ENCODE data around the gene MACC1. TPM values are rescaled to one million over a fixed set of nuclear protein-coding genes. Genes with fewer than 3 reads are reported as not detected.

MACC1 gene
- total and polyA plus RNA-seq, 9 of the 15 experiments (the other 6 are each of a cell fraction or from before 2014, with no cell fraction given), result 5.9 to 30.2 (median 10.4) TPM

DNA sequence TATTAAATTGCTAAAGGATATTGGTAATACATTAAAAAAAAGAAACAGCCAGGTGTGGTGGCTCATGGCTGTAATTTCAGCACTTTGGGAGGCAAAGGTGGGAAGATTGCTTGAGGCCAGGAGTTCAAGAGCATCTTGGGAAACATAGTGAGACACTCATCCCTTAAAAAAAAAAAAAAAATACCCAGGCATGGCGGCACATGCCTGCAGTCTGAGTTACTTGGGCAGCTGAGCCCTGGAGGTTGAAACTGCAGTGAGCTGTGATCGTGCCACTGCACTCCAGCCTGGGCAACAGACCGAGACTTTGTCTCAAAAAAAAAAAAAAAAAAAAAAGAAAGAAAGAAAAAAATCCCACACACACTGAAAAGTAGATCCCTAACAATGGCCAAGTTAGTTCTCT is 59.7 kb downstream of the MACC1 start:
- no peaks in the 10 kb centered on the region for H3K9me1 ChIP-seq (ENCODE audit: control insufficient read depth, insufficient read depth, low read length)
- peaks cover 18% of the 10 kb centered on the region for H3K36me3 ChIP-seq (ENCODE audit: control insufficient read depth, insufficient read depth, low read length)
- no peaks in the 10 kb centered on the region for H3K9me3 ChIP-seq (replicated peaks; ENCODE audit: control insufficient read depth, insufficient read depth, low read depth, low read length)
- H3K27ac ChIP-seq (ENCODE audit: extremely low read depth, low read depth, low read length), result no peak overlapping the region
- ATAC-seq (no peak), FAIRE-seq (no peak), DNase-seq (ENCODE audit: extremely low read depth in 1 of 4, low spot score in 3 of 4) (no peak)
- TF ChIP-seq ZNF445 (CRISPR knock-in tag; IDR thresholded peaks at IDR 0.05; ENCODE audit: low read depth) (no peak), ZNF707 (CRISPR knock-in tag; conservative IDR thresholded peaks at IDR 0.05) (no peak), NFATC3 (IDR thresholded peaks at IDR 0.05) (no peak), CHD1 (IDR thresholded peaks at IDR 0.05; ENCODE audit: low read length) (no peak), NEUROD1 (IDR thresholded peaks at IDR 0.05; ENCODE audit: borderline replicate concordance, low read depth, low read length, partially characterized antibody) (no peak), BRD9 (IDR thresholded peaks at IDR 0.05; ENCODE audit: low read depth, partially characterized antibody) (no peak), BRD4 (IDR thresholded peaks at IDR 0.05) (no peak)
- TF ChIP-seq, protein P1, sequence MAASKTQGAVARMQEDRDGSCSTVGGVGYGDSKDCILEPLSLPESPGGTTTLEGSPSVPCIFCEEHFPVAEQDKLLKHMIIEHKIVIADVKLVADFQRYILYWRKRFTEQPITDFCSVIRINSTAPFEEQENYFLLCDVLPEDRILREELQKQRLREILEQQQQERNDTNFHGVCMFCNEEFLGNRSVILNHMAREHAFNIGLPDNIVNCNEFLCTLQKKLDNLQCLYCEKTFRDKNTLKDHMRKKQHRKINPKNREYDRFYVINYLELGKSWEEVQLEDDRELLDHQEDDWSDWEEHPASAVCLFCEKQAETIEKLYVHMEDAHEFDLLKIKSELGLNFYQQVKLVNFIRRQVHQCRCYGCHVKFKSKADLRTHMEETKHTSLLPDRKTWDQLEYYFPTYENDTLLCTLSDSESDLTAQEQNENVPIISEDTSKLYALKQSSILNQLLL (CRISPR knock-in tag; IDR thresholded peaks at IDR 0.05; ENCODE audit: borderline replicate concordance), result no peak
- TF ChIP-seq, protein P2, sequence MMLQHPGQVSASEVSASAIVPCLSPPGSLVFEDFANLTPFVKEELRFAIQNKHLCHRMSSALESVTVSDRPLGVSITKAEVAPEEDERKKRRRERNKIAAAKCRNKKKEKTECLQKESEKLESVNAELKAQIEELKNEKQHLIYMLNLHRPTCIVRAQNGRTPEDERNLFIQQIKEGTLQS (IDR thresholded peaks at IDR 0.05), result no peak
- TF ChIP-seq, protein P2 (CRISPR knock-in tag; conservative IDR thresholded peaks at IDR 0.05), result no peak
- TF ChIP-seq, protein P3, sequence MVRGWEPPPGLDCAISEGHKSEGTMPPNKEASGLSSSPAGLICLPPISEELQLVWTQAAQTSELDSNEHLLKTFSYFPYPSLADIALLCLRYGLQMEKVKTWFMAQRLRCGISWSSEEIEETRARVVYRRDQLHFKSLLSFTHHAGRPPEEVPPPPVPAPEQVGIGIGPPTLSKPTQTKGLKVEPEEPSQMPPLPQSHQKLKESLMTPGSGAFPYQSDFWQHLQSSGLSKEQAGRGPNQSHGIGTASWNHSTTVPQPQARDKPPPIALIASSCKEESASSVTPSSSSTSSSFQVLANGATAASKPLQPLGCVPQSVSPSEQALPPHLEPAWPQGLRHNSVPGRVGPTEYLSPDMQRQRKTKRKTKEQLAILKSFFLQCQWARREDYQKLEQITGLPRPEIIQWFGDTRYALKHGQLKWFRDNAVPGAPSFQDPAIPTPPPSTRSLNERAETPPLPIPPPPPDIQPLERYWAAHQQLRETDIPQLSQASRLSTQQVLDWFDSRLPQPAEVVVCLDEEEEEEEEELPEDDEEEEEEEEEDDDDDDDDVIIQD (CRISPR knock-in tag; IDR thresholded peaks at IDR 0.05), result no peak
- no peaks in the 10 kb centered on the region for H3K27me3 ChIP-seq (ENCODE audit: control insufficient read depth in 2 of 2, insufficient read depth in 2 of 2, low read length in 2 of 2)
- no peak overlapping the region for H3K4me2 ChIP-seq (ENCODE audit: insufficient read depth, low read length)
- BruUV-seq (replicated peaks), result no TSS peak
- no peak overlapping the region for H2AFZ ChIP-seq (ENCODE audit: low read depth, low read length)
- no peak overlapping the region for H3K4me3 ChIP-seq
- ChIA-PET POLR2A (interaction anchor here (1.9 kb wide), 1 partner anchor 10 kb away, joined by 5 read pairs; no protein-coding TSS in a partner anchor), CTCF (ENCODE audit: low intra/inter-chr PET ratio) (interaction anchor here (0.7 to 1.3 kb wide), 2 partner anchors 155 to 186 kb away, joined by 3 to 5 read pairs; no protein-coding TSS in a partner anchor)
- intact Hi-C loops (cut with micrococcal nuclease), result loop anchor here (5.0 kb wide), 2 partner anchors 280 to 440 kb away; no protein-coding TSS in a partner anchor
- H3K4me1 ChIP-seq (replicated peaks in 1 of 2; ENCODE audit: control insufficient read depth in 2 of 2, insufficient read depth in 2 of 2, low read length in 2 of 2), result no peaks in the 10 kb centered on the region
- 87% methylated on average over 2 of the region's 3 CpGs for WGBS (ENCODE audit: insufficient coverage, low coverage, missing lambda C conversion rate)
- no peaks in the 10 kb centered on the region for H3K79me2 ChIP-seq (ENCODE audit: control insufficient read depth, insufficient read depth, low read length)
- no peak overlapping the region for H3K9ac ChIP-seq (ENCODE audit: insufficient read depth in 1 of 2, low read depth in 2 of 2, low read length in 2 of 2)
- no peaks in the 10 kb centered on the region for H4K20me1 ChIP-seq (replicated peaks; ENCODE audit: control insufficient read depth, insufficient read depth, low read length)
- in situ Hi-C loops (cut with MboI), result loop anchor here (25.0 kb wide), 1 partner anchor 395 kb away; the partner anchor contains the start of gene TMEM196
